ENCODE measurements around the gene ZSCAN21. TPM values are rescaled to one million over a fixed set of nuclear protein-coding genes. Genes with fewer than 3 reads are reported as not detected.

ZSCAN21 gene
- total RNA-seq, 1 experiment from 2014 or later = 24.3 TPM

DNA sequence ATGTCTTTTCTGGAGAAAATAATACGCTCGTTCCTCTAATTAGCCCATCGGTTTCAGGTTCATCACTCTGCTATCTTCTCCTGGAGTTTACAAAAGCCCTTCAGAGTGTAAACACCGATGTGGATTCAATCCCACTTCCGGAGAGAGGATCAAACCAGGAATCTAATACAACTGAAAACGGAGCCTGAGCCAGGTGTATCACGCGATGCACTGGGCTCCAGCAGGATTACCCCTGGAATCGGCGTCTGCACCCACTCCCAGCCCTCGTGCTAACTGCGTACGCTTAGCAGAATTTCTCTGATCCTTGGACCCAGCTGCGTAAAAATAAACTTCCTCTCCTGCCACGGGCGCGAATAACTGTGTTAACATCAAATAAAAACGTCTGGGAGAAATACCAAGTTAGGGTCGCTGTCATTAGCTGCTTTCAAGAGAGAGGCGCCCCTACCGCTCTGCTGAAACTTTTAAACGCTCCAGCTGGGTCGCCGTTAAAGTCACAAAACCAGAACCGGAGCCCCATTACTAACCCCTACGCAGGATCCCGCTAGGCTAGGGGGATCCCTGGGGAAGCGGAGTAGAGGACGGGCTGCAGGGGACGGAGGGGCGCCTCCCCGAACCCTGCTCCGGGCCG is 31.4 kb downstream of the ZSCAN21 start:
- H3K27me3 Mint-ChIP-seq (ENCODE audit: low read depth) = no peaks in the 10 kb centered on the region; the same call in 1 of the 2 replicates

More for the DNA sequence above, 31.4 kb downstream of the ZSCAN21 start:
- peak overlapping the region; percentile 60 to 98 (median 93); a peak in 6 of 7 replicates for H3K27ac Mint-ChIP-seq
- H3K9me3 ChIP-seq (ENCODE audit: control insufficient read depth, low read depth, low read length) = no peaks in the 10 kb centered on the region
- TF ChIP-seq, protein P1, sequence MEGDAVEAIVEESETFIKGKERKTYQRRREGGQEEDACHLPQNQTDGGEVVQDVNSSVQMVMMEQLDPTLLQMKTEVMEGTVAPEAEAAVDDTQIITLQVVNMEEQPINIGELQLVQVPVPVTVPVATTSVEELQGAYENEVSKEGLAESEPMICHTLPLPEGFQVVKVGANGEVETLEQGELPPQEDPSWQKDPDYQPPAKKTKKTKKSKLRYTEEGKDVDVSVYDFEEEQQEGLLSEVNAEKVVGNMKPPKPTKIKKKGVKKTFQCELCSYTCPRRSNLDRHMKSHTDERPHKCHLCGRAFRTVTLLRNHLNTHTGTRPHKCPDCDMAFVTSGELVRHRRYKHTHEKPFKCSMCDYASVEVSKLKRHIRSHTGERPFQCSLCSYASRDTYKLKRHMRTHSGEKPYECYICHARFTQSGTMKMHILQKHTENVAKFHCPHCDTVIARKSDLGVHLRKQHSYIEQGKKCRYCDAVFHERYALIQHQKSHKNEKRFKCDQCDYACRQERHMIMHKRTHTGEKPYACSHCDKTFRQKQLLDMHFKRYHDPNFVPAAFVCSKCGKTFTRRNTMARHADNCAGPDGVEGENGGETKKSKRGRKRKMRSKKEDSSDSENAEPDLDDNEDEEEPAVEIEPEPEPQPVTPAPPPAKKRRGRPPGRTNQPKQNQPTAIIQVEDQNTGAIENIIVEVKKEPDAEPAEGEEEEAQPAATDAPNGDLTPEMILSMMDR (conservative IDR thresholded peaks at IDR 0.05) = no peak
- peaks cover 3% of the 10 kb centered on the region; the same call in 1 of the 2 replicates for H3K4me1 ChIP-seq (ENCODE audit: insufficient read depth, low read length)
- peak overlapping the region; percentile 98 for H3K9ac ChIP-seq (ENCODE audit: extremely low read depth, insufficient read length, low read length)
- peak overlapping the region; percentile 78 for H3K18ac ChIP-seq (ENCODE audit: insufficient read length, low read depth, low read length)
- peak overlapping the region; percentile 91 to 98 for H3K4me3 Mint-ChIP-seq
- H4K8ac ChIP-seq (replicated peaks; ENCODE audit: insufficient read length, low read depth, low read length) = no peak overlapping the region
- peak overlapping the region; percentile 86 for H3K14ac ChIP-seq (ENCODE audit: insufficient read depth, low read length)
- H2BK120ac ChIP-seq (ENCODE audit: low read depth, low read length, poor library complexity, severe bottlenecking) = peak overlapping the region; percentile 86
- peaks cover 12 to 27% of the 10 kb centered on the region in 2 experiments for H3K4me1 Mint-ChIP-seq
- H2BK5ac ChIP-seq (ENCODE audit: insufficient read length, low read length) = no peak overlapping the region
- H3K79me1 ChIP-seq (ENCODE audit: insufficient read depth, low read depth, low read length, poor library complexity, severe bottlenecking) = no peaks in the 10 kb centered on the region
- H3K27me3 ChIP-seq (ENCODE audit: insufficient read depth, low read length) = no peaks in the 10 kb centered on the region
- no peak overlapping the region for H3K56ac ChIP-seq (ENCODE audit: insufficient read length, low read depth, low read length)
- no peak overlapping the region for H2BK20ac ChIP-seq (ENCODE audit: low read depth, low read length, poor library complexity, severe bottlenecking)
- H3K79me2 ChIP-seq (ENCODE audit: insufficient read depth, low read length) = peaks cover 32% of the 10 kb centered on the region
- peaks cover 6% of the 10 kb centered on the region for H3K23me2 ChIP-seq (ENCODE audit: insufficient read length, low read depth, low read length, poor library complexity, severe bottlenecking)
- H2AK5ac ChIP-seq (ENCODE audit: insufficient read length, low read length) = no peak overlapping the region
- no peak overlapping the region; the same call in 1 of the 2 replicates for H3K4ac ChIP-seq (ENCODE audit: low read depth, low read length)
- H2BK15ac ChIP-seq (ENCODE audit: low read depth, low read length) = no peak overlapping the region
- no peak overlapping the region for H3K23ac ChIP-seq (ENCODE audit: insufficient read length, low read depth, low read length)
- WGBS (ENCODE audit: extremely low coverage, insufficient read length, low lambda C conversion rate) = no CpG with 5 or more reads among the region's 34 CpGs
- peak overlapping the region; percentile 94 for H4K91ac ChIP-seq (ENCODE audit: insufficient read length, low read depth, low read length)
- H3K4me2 ChIP-seq (ENCODE audit: insufficient read depth, insufficient read length, low read length) = peak overlapping the region; percentile 97
- peaks cover 46 to 48% (median 47%) of the 10 kb centered on the region in 3 experiments for H3K36me3 Mint-ChIP-seq (ENCODE audit: insufficient read depth in 1 of 3, low read depth in 3 of 3)
- H3K27ac ChIP-seq (ENCODE audit: insufficient read length, low read depth, low read length) = no peak overlapping the region
- H4K5ac ChIP-seq (ENCODE audit: insufficient read length, low read depth, low read length) = peak overlapping the region; percentile 43
- H2BK12ac ChIP-seq (ENCODE audit: insufficient read length, low read depth, low read length) = no peak overlapping the region
- no peak overlapping the region for H2AFZ ChIP-seq (ENCODE audit: low read length)
- H4K20me1 ChIP-seq (ENCODE audit: control insufficient read depth, insufficient read depth, insufficient read length) = no peaks in the 10 kb centered on the region
- no peak for DNase-seq
- peak overlapping the region; percentile 25 for H3T11ph ChIP-seq (ENCODE audit: low read length)
- H3K9me3 Mint-ChIP-seq = peaks cover 10 to 37% of the 10 kb centered on the region in 2 experiments
